Activated naive CD8-positive, alpha-beta T cell treated with anti-CD3 and anti-CD28 coated beads for 36 hours (primary cell): Measurements from ENCODE around the gene SPHK2. TPM values are rescaled to one million over a fixed set of nuclear protein-coding genes. Genes with fewer than 3 reads are reported as not detected.
A peak's percentile ranks its signal among the peaks of the same experiment; 100 is the strongest.
"Not testable (repeated sequence)": the region's sequence is repeated elsewhere in the genome, so short reads cannot be mapped to it uniquely, and the experiment has no call there.

ENCODE experiments used
- DNase-seq: peaks from one replicate; pipeline ENCODE4 v3.0.0; 2021
- H3K27ac Mint-ChIP-seq: one replicate; pipeline ENCODE4 v1.8.0; 2022; ENCODE audit warnings: mild to moderate bottlenecking, moderate library complexity, mixed read lengths
- H3K27me3 Mint-ChIP-seq: one replicate; pipeline ENCODE4 v1.8.0; 2022; ENCODE audit warnings: mild to moderate bottlenecking, mixed read lengths
- H3K36me3 Mint-ChIP-seq: one replicate; pipeline ENCODE4 v1.8.0; 2021; ENCODE audit warnings: mild to moderate bottlenecking, mixed read lengths
- H3K4me1 Mint-ChIP-seq: one replicate; pipeline ENCODE4 v1.8.0; 2021; ENCODE audit warnings: mixed read lengths
- H3K4me3 Mint-ChIP-seq: one replicate; pipeline ENCODE4 v1.8.0; 2022; ENCODE audit warnings: mild to moderate bottlenecking, moderate library complexity, mixed read lengths
- H3K9me3 Mint-ChIP-seq: one replicate; pipeline ENCODE4 v1.8.0; 2022; ENCODE audit warnings: mixed read lengths
- total RNA-seq, 2 experiments: library from RNA; stranded (reverse); gene quantifications; one replicate each; pipeline ENCODE4 v1.2.3, GENCODE V29; 2021

SPHK2 gene
- total RNA-seq, 2 experiments from 2014 or later: 36.7 to 40.8 TPM

DNA sequence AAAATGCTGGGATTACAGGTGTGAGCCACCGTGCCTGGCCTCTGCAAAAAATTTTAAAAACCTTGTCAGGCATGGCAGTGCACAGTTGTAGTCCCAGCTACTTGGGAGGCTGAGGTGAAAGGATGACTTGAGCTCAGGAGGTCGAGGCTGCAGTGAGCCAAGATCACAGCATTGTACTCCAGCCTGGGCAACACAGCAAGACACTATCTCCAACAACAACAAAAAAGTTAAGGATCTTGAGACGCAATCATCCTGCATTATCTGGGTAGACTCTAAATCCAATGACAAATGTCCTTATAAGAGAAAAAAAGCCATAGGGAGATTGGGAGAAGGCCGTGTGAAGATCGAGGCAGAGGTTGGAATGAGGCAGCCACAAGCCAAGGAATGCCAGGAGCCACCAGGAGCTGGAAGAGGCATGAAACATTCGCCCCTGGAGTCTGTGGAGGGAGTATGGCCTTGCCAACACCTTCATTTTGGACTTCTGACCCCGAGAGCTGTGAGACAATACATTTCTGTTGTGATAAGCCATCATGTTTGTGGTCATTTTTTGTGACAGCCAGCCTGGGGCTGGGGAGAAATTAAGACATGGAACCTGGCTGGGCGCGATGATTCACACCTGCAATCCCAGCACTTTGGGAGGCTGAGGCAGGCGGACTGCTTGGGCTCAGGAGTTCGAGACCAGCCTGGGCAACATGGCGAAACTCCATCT is 31.8 kb downstream of the SPHK2 start:
- Mint-ChIP-seq H3K9me3 (no peaks in the 10 kb centered on the region), H3K4me1 (peaks cover 15% of the 10 kb centered on the region), H3K27me3 (no peaks in the 10 kb centered on the region), H3K4me3 (no peak overlapping the region), H3K36me3 (no peaks in the 10 kb centered on the region), H3K27ac (no peak overlapping the region)
- no peak for DNase-seq

DNA sequence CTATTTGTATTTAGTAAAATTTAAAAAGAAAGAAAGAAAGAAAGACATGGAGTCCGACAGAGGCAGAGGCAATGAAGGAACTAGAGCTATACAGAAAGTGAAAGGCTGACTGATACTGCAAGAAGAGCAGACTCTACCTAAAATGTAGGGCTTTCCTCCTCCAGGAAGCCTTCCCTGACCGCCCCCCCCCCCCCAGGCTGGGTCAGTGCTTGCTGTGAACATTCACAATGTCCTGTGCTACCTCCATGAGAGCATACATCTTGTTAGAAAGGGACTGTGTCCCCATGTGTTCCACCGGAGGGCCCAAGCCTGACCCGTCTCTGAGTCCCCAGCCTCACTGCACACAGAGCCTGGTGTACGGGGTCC is 32.4 kb downstream of the SPHK2 start:
- DNase-seq: no peak
- H3K27ac Mint-ChIP-seq: no peak overlapping the region
- H3K4me1 Mint-ChIP-seq: peaks cover 13% of the 10 kb centered on the region
- H3K36me3 Mint-ChIP-seq: no peaks in the 10 kb centered on the region
- H3K9me3 Mint-ChIP-seq: no peaks in the 10 kb centered on the region
- no peak overlapping the region for H3K4me3 Mint-ChIP-seq
- no peaks in the 10 kb centered on the region for H3K27me3 Mint-ChIP-seq

DNA sequence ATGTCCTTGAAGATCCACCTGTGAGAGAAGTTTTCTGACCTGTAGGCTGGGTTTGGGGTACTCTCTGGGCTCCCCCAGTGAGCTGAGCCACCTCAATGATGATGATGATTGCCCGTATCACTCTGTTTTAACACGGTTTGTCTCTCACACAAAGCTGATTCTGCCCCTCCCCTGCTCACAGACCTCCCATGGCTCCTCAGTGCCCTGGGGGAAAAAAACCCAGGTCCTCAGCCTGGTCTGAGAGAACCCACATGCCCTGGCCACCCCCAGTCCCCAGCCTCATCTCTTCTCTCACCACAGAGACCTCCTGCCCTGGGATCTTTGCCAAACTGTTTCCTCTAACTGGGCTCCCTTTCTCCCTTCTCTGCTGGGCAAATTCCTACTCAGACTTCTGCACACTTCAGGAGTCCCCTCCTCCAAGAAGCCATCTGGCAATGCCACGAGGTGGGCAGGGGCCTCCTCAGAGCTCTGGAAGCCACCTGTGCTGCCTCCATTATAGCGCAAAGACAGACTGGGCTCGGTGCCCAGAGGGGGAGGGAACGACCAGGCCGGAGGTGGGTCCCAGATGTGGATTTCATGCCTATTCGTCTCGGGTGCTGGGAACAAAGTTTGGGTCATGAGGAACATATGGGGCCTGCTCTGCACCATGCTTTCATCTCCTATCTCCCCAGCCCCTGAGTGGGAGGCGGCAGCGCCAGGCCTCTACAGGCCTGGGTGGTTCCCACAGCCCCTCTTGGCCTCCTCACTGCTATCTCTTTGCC is 35.2 kb downstream of the SPHK2 start:
- no peak overlapping the region for H3K4me3 Mint-ChIP-seq
- no peak for DNase-seq
- no peak overlapping the region for H3K27ac Mint-ChIP-seq
- H3K9me3 Mint-ChIP-seq: no peaks in the 10 kb centered on the region
- no peaks in the 10 kb centered on the region for H3K27me3 Mint-ChIP-seq
- peaks cover 6% of the 10 kb centered on the region for H3K4me1 Mint-ChIP-seq
- H3K36me3 Mint-ChIP-seq: no peaks in the 10 kb centered on the region

DNA sequence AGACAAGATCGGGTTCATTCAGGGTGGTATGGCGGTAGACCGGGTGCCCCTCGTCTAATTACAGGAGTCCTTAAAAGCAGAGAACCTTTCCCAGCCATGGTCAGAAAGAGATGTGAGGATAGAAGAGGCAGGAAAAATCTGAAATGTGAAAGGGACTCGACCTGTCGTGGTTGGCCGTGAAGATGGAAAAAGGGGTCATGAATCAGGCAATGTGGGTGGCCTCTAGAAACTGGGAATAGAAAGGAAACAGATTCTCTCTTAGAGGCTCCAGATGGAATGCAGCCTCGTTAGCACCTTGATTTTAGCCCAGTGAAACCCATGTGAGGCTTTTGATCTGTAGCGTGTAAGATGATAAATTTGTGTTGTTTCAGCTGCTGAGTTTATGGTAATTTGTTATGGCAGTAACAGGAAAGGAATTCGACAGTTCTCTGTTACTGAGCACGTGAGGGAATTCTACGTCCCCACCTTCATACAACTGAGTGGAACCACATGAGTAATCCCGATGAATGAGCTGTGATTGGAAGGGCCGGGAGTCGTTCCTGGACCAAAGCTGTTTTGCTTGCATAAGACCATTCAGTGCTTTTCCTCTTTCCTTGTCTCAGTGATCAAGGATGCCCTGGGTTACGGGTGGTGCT is 37.7 kb downstream of the SPHK2 start:
- no peak for DNase-seq
- Mint-ChIP-seq H3K4me1 (peaks cover 10% of the 10 kb centered on the region), H3K4me3 (no peak overlapping the region), H3K27me3 (no peaks in the 10 kb centered on the region), H3K36me3 (no peaks in the 10 kb centered on the region), H3K9me3 (no peaks in the 10 kb centered on the region), H3K27ac (no peak overlapping the region)

DNA sequence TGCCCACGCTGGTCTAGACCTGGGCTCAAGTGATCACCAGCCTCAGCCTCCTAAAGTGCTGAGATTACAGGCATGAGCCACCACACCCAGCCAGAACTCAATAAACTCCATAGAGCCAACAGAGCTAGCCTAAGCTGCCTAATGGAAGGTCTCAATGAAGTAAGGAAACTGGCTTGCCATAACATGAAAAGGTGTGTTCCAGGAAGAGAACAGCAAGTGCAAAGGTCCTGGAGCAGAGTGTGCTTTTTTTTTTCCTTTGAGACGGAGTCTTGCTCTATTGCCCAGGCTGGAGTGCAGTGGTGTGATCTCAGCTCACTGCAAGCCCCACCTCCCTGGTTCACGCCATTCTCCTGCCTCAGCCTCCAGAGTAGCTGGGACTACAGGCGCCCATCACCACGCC is 38.5 kb downstream of the SPHK2 start:
- not testable (repeated sequence) for H3K27ac Mint-ChIP-seq, H3K36me3 Mint-ChIP-seq, H3K27me3 Mint-ChIP-seq, H3K4me3 Mint-ChIP-seq, H3K9me3 Mint-ChIP-seq, DNase-seq
- H3K4me1 Mint-ChIP-seq: peaks cover 10% of the 10 kb centered on the region

DNA sequence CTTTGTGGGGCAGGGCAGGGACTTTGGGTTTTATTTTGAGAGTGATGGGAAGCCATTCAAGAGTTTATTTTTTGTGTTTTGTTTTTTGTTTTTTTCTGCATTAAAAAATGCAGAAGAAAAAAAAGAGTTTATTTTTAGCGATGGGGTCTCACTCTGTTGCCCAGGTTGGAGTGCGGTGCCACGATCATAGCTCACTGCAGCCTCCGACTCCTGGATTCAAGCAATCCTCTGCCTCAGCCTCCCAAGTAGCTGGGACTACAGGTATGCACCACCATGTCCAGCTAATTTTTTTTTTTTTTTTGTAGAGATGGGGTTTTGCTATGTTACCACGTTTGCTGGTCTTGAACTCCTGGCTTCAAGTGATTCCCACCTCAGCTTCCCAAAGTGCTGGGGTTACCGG is 39.2 kb downstream of the SPHK2 start:
- no peak overlapping the region for H3K4me3 Mint-ChIP-seq
- no peak for DNase-seq
- H3K36me3 Mint-ChIP-seq: no peaks in the 10 kb centered on the region

DNA sequence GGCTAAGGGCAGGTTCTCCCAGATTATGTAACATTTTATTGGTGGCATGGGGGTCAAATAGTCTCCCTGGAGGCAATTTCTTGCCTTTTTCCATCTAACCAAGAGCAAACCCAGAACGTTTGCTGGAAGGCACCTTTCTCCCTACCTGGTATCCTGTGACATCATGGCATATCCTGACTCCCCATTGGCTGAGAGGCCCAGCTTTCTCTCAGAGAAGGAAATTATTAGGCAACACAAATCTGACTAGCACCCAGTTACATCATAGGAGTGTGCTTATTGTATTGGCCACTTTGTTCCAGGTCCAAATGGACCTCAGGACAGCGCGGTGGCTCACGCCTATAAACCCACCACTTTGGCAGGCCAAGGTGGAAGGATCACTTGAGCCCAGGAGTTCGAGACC is 40.5 kb downstream of the SPHK2 start:
- Mint-ChIP-seq H3K9me3 (no peaks in the 10 kb centered on the region), H3K4me3 (no peak overlapping the region), H3K4me1 (peaks cover 10% of the 10 kb centered on the region), H3K36me3 (no peaks in the 10 kb centered on the region), H3K27me3 (no peaks in the 10 kb centered on the region), H3K27ac (no peak overlapping the region)
- no peak for DNase-seq

More for the DNA sequence above, 39.2 kb downstream of the SPHK2 start:
- H3K9me3 Mint-ChIP-seq: no peaks in the 10 kb centered on the region
- H3K27ac Mint-ChIP-seq: no peak overlapping the region
- H3K27me3 Mint-ChIP-seq: no peaks in the 10 kb centered on the region
- H3K4me1 Mint-ChIP-seq: peaks cover 10% of the 10 kb centered on the region

DNA sequence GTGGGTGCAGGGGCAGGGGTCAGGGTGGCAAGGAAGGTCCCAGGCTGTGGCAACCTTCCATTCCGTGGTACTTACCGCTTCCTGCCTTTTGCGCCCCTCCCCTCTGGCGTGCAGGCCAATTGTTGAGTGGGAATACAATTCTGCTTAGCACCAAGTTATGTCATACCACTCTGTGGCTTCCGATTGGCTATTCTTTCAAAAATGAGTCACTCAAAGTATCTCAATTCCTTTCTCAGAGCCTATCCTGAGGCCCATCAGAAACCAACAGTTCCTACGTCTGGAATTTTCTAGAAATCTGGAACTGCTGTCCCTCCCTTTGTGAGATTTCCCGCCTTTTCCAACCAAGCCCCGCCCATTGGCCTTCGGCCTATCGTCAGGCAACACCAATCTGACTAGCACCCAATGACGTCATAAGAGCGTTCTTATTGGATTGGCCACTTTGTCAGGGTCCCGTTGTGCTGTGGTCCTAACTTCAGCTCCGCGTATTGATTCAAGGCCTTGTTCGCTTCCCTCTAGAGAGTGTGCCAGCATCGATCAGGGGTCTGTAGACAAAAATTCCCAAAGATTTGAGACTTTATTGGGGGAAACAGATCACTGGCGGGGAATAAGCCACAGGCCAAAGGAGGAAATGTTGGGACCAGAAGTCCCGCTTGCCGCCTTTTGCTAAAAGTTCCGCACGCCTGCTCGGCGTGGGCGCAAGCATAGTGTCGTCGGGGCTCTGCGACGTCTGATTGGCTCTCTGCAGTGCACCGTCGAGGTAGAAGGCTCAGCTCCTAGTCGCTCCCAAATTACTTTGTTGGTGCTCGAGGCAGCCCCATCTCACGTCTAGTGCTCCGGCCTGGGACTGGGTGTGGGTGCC is 41.8 kb downstream of the SPHK2 start:
- H3K27ac Mint-ChIP-seq: peak overlapping the region; percentile 96
- H3K4me1 Mint-ChIP-seq: peaks cover 10% of the 10 kb centered on the region
- no peaks in the 10 kb centered on the region for H3K27me3 Mint-ChIP-seq
- H3K4me3 Mint-ChIP-seq: peak overlapping the region; percentile 50
- no peaks in the 10 kb centered on the region for H3K36me3 Mint-ChIP-seq
- no peaks in the 10 kb centered on the region for H3K9me3 Mint-ChIP-seq
- DNase-seq: peak; percentile 79

DNA sequence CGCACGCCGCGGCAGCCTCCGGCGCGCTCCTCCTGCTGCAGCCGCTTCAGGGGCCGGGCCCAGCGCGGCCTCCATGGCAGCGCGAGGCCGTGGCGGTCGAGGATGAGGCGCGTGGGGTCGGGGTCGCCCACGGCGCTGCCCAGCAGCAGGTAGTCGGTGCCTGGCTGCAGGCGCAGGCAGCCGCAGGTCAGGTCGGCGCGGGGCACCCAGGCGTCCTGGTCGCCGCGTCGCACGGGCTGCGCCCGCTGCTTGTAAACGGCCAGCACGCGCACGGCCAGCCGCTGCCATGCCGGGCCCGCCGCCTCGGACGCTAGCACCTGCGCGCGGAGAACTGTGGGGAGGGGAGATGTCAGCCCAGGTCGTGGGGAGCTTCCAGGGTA is 42.4 kb downstream of the SPHK2 start:
- DNase-seq: no peak
- no peaks in the 10 kb centered on the region for H3K27me3 Mint-ChIP-seq
- H3K9me3 Mint-ChIP-seq: no peaks in the 10 kb centered on the region
- no peak overlapping the region for H3K27ac Mint-ChIP-seq
- H3K36me3 Mint-ChIP-seq: no peaks in the 10 kb centered on the region
- no peak overlapping the region for H3K4me3 Mint-ChIP-seq
- H3K4me1 Mint-ChIP-seq: peaks cover 10% of the 10 kb centered on the region

DNA sequence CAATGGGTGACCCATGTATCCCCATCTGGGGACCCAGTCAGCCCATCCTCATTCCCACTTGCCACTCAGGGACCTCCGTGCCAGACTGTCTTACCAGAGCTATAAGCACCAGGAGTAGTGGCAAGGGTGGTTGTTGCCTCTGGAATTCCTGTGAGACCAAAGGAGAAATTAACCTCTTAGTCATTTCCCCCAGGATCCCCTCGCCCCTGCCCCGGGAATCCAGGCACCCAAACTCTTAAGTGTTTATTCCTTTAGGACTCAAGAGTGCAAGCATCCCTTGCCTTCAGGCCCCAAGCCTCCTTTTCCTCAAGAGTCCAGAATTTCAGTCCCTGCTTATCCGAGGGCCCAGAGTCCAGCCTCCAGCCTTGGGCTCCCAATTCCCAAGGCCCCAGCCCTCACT is 44.4 kb downstream of the SPHK2 start:
- no peak overlapping the region for H3K4me3 Mint-ChIP-seq
- no peaks in the 10 kb centered on the region for H3K9me3 Mint-ChIP-seq
- no peak overlapping the region for H3K27ac Mint-ChIP-seq
- peaks cover 7% of the 10 kb centered on the region for H3K4me1 Mint-ChIP-seq
- no peaks in the 10 kb centered on the region for H3K36me3 Mint-ChIP-seq
- H3K27me3 Mint-ChIP-seq: no peaks in the 10 kb centered on the region
- no peak for DNase-seq

DNA sequence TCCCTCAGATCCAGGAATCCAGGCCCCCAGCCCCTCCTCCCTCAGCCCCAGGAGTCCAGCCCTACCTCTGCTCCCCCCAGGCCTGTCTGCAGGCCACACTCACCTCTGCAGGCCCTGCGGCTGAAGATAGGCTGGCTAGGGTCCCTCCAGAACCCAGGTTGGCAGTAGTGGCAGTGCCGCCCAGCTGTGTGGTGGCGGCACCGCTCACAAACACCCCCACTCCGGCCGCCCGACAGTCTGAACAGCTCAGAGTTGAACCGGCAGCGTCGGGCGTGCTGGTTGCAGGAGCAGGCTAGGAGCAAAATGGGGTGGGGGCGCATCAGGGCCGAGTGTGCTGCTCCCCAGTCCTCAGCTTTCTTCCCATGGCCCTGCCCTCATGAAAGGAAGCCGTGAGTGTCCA is 45.2 kb downstream of the SPHK2 start:
- no peak overlapping the region for H3K4me3 Mint-ChIP-seq
- H3K4me1 Mint-ChIP-seq: peaks cover 7% of the 10 kb centered on the region
- H3K9me3 Mint-ChIP-seq: no peaks in the 10 kb centered on the region
- no peak overlapping the region for H3K27ac Mint-ChIP-seq
- no peaks in the 10 kb centered on the region for H3K36me3 Mint-ChIP-seq
- no peaks in the 10 kb centered on the region for H3K27me3 Mint-ChIP-seq
- DNase-seq: no peak

DNA sequence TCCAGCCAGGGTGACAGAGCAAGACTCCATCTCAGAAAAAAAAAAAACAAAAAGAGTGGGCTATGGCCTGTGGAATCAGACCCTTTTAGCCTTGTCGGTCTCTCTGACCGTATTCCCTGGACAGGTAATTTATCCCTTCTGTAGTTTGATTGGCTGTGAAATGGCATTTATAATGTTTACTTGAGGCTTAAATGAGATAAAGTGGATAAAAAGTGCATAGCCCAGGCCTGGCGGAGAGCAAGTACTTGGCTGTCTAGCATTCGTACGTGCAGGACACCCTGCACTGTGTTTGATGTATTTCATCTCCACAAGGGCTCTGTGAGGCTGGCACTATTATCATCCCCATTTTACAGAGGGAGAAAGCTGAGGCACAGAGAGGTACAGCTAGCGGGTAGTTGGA is 46.5 kb downstream of the SPHK2 start:
- H3K27ac Mint-ChIP-seq: no peak overlapping the region
- no peaks in the 10 kb centered on the region for H3K27me3 Mint-ChIP-seq
- H3K4me3 Mint-ChIP-seq: no peak overlapping the region
- DNase-seq: no peak
- no peaks in the 10 kb centered on the region for H3K36me3 Mint-ChIP-seq
- H3K9me3 Mint-ChIP-seq: peaks cover 3% of the 10 kb centered on the region
- peaks cover 5% of the 10 kb centered on the region for H3K4me1 Mint-ChIP-seq

DNA sequence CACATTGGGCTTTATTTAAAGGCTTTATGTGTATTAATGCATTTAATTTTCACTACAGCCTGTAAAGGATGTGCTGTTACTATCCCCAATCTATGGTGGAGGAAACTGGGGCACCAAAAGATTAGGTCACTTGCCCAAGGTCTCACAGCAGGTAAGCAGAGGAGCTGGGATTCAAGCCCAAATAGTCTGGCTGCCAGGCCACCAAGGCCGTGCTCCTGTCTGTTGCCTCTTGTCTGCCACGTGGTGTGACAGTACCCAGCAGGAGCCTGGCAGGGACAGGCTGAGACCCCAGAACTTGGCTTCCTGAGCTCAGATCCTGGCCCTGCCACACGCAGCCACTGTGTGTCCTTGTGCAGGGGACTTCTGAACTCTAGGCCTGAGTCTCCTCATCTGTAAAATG is 49.0 kb downstream of the SPHK2 start:
- H3K27ac Mint-ChIP-seq: no peak overlapping the region
- H3K27me3 Mint-ChIP-seq: no peaks in the 10 kb centered on the region
- H3K9me3 Mint-ChIP-seq: peaks cover 3% of the 10 kb centered on the region

DNA sequence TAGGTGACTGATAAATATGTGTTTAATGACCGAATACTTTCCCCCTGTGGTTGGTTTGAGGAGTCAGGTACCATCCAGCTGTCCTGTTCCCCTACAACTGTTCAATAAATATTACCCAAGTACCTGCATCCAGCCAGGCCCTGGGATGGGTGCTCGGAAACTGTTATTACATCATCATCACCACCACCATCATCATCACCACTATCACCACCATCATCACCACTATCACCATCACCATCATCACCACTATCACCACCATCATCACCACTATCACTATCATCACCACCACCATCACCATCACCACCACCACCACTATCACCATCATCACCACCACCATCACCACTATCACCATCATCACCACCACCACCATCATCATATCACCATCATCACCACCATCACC is 49.5 kb downstream of the SPHK2 start:
- Mint-ChIP-seq H3K4me3 (no peak overlapping the region), H3K27ac (no peak overlapping the region), H3K9me3 (peaks cover 3% of the 10 kb centered on the region)

More for the DNA sequence above, 49.0 kb downstream of the SPHK2 start:
- H3K4me3 Mint-ChIP-seq: no peak overlapping the region
- no peaks in the 10 kb centered on the region for H3K4me1 Mint-ChIP-seq
- DNase-seq: no peak
- H3K36me3 Mint-ChIP-seq: no peaks in the 10 kb centered on the region

More for the DNA sequence above, 49.5 kb downstream of the SPHK2 start:
- DNase-seq: no peak
- Mint-ChIP-seq H3K27me3 (no peaks in the 10 kb centered on the region), H3K36me3 (no peaks in the 10 kb centered on the region), H3K4me1 (no peaks in the 10 kb centered on the region)
